Tibial nerve (tissue), 4 donors: ENCODE results near the gene NTM.

ENCODE experiments used
- EP300 ChIP-seq, 2 donors: sonication (generic); formaldehyde crosslinking; IDR thresholded peaks; one replicate each; pipeline ENCODE4 v1.6.1; 2017; ENCODE audit warnings: antibody characterized with exemption in 2 of 2, mild to moderate bottlenecking in 1 of 2
- POLR2A ChIP-seq, 2 donors: fragments of 450-650 bp; IDR thresholded peaks; one replicate each; pipeline ENCODE4 v1.6.1; 2017; ENCODE audit warnings: antibody characterized with exemption in 2 of 2, mild to moderate bottlenecking in 2 of 2, moderate library complexity in 2 of 2
- TF ChIP-seq, protein P1 (sequence below), 5 experiments: fragments of 200-600 bp in 3 of 5; fragments of 450-650 bp in 2 of 5; sonication (generic) in 3 of 5; IDR thresholded peaks; one replicate each; pipeline ENCODE4 v1.5.1; 2016 to 2019; ENCODE audit warnings: antibody characterized with exemption in 5 of 5, mild to moderate bottlenecking in 3 of 5, moderate library complexity in 2 of 5

DNA sequence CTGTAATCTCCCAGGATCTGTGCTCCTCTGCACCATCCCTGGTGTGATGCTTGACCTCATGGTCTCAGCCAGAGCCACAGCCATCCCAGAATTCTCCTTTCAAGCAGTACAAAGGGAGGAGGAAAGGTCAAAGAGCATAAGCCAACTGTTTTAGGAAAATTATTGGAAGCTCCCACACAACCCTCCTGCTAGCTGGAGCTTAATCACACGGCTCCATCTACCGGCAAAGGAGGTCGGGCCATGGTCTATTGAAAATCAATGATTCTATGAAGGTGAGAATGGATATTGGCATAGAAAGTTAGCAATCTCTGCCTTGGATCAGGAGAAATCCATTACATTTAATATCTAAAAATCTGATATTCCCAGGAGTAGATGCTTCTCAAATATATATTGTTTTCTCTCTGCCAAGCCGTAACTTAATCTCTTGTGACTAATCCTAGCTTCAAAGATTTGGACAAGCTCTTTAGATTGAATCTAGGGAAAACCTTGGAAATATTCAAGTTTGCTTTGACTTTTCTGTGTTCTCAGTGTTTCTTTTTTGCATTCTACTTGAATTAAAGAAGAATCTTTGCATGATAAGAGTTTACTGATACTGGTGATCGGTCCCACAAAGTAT lies 259.6 kb downstream of the NTM start:
- TF ChIP-seq, protein P1, sequence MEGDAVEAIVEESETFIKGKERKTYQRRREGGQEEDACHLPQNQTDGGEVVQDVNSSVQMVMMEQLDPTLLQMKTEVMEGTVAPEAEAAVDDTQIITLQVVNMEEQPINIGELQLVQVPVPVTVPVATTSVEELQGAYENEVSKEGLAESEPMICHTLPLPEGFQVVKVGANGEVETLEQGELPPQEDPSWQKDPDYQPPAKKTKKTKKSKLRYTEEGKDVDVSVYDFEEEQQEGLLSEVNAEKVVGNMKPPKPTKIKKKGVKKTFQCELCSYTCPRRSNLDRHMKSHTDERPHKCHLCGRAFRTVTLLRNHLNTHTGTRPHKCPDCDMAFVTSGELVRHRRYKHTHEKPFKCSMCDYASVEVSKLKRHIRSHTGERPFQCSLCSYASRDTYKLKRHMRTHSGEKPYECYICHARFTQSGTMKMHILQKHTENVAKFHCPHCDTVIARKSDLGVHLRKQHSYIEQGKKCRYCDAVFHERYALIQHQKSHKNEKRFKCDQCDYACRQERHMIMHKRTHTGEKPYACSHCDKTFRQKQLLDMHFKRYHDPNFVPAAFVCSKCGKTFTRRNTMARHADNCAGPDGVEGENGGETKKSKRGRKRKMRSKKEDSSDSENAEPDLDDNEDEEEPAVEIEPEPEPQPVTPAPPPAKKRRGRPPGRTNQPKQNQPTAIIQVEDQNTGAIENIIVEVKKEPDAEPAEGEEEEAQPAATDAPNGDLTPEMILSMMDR (IDR thresholded peaks at IDR 0.05) = no peak
- no peak for TF ChIP-seq EP300 (IDR thresholded peaks at IDR 0.05)
- TF ChIP-seq POLR2A (IDR thresholded peaks at IDR 0.05) = no peak
